ENCODE results near the gene TBX3.

The TBX3 gene

DNA sequence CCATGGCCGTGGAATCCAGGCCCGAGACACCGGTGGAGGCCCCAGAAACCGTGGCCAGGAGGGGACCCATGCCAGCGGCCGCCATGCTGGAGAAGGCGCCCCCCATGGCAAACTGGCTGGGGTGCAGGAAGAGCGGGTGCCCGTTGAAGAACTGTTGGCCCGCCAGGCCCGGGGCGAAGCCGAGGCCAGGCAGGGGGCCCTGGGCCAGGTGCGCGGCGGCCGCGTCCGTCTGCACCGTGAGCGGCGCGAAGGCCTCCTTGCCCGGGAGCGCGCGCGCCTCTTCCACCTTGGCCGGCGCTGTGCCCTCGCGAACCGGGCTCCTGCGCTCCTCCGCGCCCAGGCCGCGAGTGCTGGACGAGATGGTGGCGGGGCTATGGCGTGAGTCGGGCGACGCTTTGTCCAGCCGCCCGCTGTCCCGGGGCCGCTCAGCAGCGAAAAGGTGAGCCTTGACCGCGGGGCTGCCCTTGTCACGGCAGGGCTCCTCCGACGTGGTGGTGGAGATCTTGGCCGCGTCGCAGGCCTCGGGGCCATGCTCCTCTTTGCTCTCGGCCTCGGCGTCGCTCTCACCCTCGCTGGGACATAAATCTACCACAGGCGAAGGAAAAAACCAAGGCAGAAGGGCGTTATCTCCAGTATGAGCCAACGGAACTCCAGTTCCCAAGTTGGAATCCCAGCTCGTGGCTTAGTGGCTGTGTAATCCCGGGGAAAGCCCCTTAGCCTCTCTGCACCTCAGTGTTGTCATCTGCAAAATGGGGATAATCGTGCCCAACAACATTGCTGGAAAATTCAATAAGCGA lies 9.5 kb downstream of the TBX3 start (continued):
- TF ChIP-seq, protein P1, sequence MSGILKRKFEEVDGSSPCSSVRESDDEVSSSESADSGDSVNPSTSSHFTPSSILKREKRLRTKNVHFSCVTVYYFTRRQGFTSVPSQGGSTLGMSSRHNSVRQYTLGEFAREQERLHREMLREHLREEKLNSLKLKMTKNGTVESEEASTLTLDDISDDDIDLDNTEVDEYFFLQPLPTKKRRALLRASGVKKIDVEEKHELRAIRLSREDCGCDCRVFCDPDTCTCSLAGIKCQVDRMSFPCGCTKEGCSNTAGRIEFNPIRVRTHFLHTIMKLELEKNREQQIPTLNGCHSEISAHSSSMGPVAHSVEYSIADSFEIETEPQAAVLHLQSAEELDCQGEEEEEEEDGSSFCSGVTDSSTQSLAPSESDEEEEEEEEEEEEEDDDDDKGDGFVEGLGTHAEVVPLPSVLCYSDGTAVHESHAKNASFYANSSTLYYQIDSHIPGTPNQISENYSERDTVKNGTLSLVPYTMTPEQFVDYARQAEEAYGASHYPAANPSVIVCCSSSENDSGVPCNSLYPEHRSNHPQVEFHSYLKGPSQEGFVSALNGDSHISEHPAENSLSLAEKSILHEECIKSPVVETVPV (CRISPR knock-in tag; IDR thresholded peaks at IDR 0.05): no peak

GRCh38 chr12:114673901-114674250 lies 10.1 kb downstream of the TBX3 start:
- TF ChIP-seq TCF4 (CRISPR knock-in tag; IDR thresholded peaks at IDR 0.05; ENCODE audit: borderline replicate concordance) (no peak), RARB (CRISPR knock-in tag; IDR thresholded peaks at IDR 0.05) (no peak), BACH2 (CRISPR knock-in tag; IDR thresholded peaks at IDR 0.05; ENCODE audit: borderline replicate concordance) (no peak), ZNF8 (CRISPR knock-in tag; IDR thresholded peaks at IDR 0.05) (no peak), ZFP3 (CRISPR knock-in tag; IDR thresholded peaks at IDR 0.05) (no peak), ZC3H10 (CRISPR knock-in tag; IDR thresholded peaks at IDR 0.05) (no peak), ISL1 (CRISPR knock-in tag; IDR thresholded peaks at IDR 0.05) (no peak), TOX (CRISPR knock-in tag; IDR thresholded peaks at IDR 0.05; ENCODE audit: borderline replicate concordance) (no peak), PPARA (CRISPR knock-in tag; IDR thresholded peaks at IDR 0.05; ENCODE audit: borderline replicate concordance) (no peak), ARNTL (CRISPR knock-in tag; IDR thresholded peaks at IDR 0.05; ENCODE audit: borderline replicate concordance, low read depth) (no peak), PATZ1 (CRISPR knock-in tag; IDR thresholded peaks at IDR 0.05; ENCODE audit: borderline replicate concordance) (no peak), GLIS3 (CRISPR knock-in tag; IDR thresholded peaks at IDR 0.05) (no peak), SNAI2 (CRISPR knock-in tag; IDR thresholded peaks at IDR 0.05) (no peak), ESRRG (CRISPR knock-in tag; IDR thresholded peaks at IDR 0.05) (no peak), ZNF565 (CRISPR knock-in tag; conservative IDR thresholded peaks at IDR 0.05; ENCODE audit: low read depth) (no peak), OSR1 (CRISPR knock-in tag; IDR thresholded peaks at IDR 0.05) (no peak)
- TF ChIP-seq, protein P1 (CRISPR knock-in tag; IDR thresholded peaks at IDR 0.05): no peak
- TF ChIP-seq, protein P2, sequence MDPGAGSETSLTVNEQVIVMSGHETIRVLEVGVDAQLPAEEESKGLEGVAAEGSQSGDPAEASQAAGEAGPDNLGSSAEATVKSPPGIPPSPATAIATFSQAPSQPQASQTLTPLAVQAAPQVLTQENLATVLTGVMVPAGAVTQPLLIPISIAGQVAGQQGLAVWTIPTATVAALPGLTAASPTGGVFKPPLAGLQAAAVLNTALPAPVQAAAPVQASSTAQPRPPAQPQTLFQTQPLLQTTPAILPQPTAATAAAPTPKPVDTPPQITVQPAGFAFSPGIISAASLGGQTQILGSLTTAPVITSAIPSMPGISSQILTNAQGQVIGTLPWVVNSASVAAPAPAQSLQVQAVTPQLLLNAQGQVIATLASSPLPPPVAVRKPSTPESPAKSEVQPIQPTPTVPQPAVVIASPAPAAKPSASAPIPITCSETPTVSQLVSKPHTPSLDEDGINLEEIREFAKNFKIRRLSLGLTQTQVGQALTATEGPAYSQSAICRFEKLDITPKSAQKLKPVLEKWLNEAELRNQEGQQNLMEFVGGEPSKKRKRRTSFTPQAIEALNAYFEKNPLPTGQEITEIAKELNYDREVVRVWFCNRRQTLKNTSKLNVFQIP (CRISPR knock-in tag; IDR thresholded peaks at IDR 0.05; ENCODE audit: borderline replicate concordance, low read depth): no peak
- no peak for ATAC-seq

- ATAC-seq: no peak; the same call in 2 of the 3 replicates
- TF ChIP-seq, protein P2 (CRISPR knock-in tag; IDR thresholded peaks at IDR 0.05; ENCODE audit: borderline replicate concordance, low read depth): no peak
- TF ChIP-seq ZNF70 (CRISPR knock-in tag; IDR thresholded peaks at IDR 0.05): no peak
- no peak for TF ChIP-seq GLIS3 (CRISPR knock-in tag; IDR thresholded peaks at IDR 0.05)
- TF ChIP-seq, protein P1 (CRISPR knock-in tag; IDR thresholded peaks at IDR 0.05): no peak
- TF ChIP-seq, protein P3, sequence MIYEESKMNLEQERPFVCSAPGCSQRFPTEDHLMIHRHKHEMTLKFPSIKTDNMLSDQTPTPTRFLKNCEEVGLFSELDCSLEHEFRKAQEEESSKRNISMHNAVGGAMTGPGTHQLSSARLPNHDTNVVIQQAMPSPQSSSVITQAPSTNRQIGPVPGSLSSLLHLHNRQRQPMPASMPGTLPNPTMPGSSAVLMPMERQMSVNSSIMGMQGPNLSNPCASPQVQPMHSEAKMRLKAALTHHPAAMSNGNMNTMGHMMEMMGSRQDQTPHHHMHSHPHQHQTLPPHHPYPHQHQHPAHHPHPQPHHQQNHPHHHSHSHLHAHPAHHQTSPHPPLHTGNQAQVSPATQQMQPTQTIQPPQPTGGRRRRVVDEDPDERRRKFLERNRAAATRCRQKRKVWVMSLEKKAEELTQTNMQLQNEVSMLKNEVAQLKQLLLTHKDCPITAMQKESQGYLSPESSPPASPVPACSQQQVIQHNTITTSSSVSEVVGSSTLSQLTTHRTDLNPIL (CRISPR knock-in tag; IDR thresholded peaks at IDR 0.05; ENCODE audit: low read depth): no peak
- TF ChIP-seq, protein P4, sequence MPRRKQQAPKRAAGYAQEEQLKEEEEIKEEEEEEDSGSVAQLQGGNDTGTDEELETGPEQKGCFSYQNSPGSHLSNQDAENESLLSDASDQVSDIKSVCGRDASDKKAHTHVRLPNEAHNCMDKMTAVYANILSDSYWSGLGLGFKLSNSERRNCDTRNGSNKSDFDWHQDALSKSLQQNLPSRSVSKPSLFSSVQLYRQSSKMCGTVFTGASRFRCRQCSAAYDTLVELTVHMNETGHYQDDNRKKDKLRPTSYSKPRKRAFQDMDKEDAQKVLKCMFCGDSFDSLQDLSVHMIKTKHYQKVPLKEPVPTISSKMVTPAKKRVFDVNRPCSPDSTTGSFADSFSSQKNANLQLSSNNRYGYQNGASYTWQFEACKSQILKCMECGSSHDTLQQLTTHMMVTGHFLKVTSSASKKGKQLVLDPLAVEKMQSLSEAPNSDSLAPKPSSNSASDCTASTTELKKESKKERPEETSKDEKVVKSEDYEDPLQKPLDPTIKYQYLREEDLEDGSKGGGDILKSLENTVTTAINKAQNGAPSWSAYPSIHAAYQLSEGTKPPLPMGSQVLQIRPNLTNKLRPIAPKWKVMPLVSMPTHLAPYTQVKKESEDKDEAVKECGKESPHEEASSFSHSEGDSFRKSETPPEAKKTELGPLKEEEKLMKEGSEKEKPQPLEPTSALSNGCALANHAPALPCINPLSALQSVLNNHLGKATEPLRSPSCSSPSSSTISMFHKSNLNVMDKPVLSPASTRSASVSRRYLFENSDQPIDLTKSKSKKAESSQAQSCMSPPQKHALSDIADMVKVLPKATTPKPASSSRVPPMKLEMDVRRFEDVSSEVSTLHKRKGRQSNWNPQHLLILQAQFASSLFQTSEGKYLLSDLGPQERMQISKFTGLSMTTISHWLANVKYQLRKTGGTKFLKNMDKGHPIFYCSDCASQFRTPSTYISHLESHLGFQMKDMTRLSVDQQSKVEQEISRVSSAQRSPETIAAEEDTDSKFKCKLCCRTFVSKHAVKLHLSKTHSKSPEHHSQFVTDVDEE (CRISPR knock-in tag; IDR thresholded peaks at IDR 0.05): no peak
These were observed 10.7 kb downstream of the TBX3 start for GRCh38 chr12:114673169-114673833.
